Brain pericyte (primary cell): Measurements from ENCODE around the gene HIC1.

Experiments
- DNase-seq: peaks from one replicate; pipeline ENCODE4 v3.0.0-alpha.2; 2012; ENCODE audit warnings: low read depth, low spot score

HIC1 gene

GRCh38 chr17:2047590-2047989, 7.3 kb upstream of the HIC1 start:
- DNase-seq = no peak

GRCh38 chr17:2048805-2049204, 6.1 kb upstream of the HIC1 start:
- no peak for DNase-seq

GRCh38 chr17:2049333-2050299, 5.3 kb upstream of the HIC1 start:
- no peak for DNase-seq

DNA sequence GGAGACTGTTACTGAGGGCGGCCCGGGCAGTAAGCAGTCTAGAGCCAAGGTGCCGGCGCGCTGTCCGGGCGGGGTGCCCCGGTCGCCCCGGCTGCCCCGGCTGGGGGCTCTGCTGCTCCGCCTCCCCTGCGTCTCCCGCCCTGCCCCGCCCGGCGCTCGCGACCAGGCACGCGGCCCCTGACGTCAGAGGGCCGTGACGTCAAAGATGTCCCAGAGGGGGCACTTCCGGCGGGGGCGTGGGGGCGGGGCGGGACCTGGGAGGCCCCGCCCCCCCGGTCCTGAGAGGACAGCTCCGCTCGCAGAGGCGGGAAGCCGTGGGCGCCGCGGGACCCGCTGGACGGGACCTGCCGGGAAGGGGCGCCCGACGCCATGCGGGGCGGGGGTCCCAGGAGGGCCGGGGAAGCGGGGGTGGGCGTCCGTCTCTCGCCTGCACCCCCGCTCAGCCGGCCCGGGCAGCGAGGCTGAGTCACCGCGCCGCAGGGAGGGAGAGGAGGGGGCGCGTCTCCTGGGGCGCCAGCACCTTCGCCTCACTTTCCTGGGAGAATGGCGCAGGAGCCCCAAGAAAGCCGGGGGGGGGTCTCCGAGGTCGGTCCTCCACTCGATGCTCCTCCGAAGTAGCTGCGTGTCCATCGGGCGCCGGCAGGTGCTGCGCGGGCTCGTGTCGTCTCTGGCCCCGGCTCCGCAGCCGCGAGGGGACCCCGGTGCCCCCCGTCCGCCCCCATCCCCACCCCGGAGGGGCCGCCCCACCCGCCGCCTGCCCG, 4.4 kb upstream of the HIC1 start:
- DNase-seq = no peak

- no peak for DNase-seq
Measured at GRCh38 chr17:2051061-2051932, 3.6 kb upstream of the HIC1 start.

- DNase-seq = no peak
Measured at GRCh38 chr17:2051933-2052559, 2.9 kb upstream of the HIC1 start.

GRCh38 chr17:2053380-2054261, 1.3 kb upstream of the HIC1 start:
- DNase-seq = no peak

GRCh38 chr17:2054262-2054511, 716 bp upstream of the HIC1 start:
- DNase-seq = no peak

GRCh38 chr17:2055292-2056205, 646 bp downstream of the HIC1 start:
- DNase-seq = no peak

DNA sequence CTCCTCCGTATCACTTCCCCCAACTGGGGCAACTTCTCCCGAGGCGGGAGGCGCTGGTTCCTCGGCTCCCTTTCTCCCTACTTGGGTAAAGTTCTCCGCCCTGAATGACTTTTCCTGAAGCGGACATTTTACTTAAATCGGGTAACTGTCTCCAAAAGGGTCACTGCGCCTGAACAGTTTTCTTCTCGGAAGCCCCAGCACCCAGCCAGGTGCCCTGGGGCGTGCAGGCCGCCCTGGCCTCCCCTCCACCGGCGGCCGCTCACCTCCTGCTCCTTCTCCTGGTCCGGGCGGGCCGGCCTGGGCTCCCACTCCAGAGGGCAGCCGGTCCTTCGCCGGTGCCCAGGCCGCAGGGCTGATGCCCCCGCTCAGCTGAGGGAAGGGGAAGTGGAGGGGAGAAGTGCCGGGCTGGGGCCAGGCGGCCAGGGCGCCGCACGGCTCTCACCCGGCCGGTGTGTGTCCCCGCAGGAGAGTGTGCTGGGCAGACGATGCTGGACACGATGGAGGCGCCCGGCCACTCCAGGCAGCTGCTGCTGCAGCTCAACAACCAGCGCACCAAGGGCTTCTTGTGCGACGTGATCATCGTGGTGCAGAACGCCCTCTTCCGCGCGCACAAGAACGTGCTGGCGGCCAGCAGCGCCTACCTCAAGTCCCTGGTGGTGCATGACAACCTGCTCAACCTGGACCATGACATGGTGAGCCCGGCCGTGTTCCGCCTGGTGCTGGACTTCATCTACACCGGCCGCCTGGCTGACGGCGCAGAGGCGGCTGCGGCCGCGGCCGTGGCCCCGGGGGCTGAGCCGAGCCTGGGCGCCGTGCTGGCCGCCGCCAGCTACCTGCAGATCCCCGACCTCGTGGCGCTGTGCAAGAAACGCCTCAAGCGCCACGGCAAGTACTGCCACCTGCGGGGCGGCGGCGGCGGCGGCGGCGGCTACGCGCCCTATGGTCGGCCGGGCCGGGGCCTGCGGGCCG, 1.6 kb downstream of the HIC1 start:
- no peak for DNase-seq

DNA sequence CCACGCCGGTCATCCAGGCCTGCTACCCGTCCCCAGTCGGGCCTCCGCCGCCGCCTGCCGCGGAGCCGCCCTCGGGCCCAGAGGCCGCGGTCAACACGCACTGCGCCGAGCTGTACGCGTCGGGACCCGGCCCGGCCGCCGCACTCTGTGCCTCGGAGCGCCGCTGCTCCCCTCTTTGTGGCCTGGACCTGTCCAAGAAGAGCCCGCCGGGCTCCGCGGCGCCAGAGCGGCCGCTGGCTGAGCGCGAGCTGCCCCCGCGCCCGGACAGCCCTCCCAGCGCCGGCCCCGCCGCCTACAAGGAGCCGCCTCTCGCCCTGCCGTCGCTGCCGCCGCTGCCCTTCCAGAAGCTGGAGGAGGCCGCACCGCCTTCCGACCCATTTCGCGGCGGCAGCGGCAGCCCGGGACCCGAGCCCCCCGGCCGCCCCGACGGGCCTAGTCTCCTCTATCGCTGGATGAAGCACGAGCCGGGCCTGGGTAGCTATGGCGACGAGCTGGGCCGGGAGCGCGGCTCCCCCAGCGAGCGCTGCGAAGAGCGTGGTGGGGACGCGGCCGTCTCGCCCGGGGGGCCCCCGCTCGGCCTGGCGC, 2.4 kb downstream of the HIC1 start:
- DNase-seq = no peak

DNA sequence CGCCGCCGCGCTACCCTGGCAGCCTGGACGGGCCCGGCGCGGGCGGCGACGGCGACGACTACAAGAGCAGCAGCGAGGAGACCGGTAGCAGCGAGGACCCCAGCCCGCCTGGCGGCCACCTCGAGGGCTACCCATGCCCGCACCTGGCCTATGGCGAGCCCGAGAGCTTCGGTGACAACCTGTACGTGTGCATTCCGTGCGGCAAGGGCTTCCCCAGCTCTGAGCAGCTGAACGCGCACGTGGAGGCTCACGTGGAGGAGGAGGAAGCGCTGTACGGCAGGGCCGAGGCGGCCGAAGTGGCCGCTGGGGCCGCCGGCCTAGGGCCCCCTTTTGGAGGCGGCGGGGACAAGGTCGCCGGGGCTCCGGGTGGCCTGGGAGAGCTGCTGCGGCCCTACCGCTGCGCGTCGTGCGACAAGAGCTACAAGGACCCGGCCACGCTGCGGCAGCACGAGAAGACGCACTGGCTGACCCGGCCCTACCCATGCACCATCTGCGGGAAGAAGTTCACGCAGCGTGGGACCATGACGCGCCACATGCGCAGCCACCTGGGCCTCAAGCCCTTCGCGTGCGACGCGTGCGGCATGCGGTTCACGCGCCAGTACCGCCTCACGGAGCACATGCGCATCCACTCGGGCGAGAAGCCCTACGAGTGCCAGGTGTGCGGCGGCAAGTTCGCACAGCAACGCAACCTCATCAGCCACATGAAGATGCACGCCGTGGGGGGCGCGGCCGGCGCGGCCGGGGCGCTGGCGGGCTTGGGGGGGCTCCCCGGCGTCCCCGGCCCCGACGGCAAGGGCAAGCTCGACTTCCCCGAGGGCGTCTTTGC, 3.1 kb downstream of the HIC1 start:
- DNase-seq = no peak

DNA sequence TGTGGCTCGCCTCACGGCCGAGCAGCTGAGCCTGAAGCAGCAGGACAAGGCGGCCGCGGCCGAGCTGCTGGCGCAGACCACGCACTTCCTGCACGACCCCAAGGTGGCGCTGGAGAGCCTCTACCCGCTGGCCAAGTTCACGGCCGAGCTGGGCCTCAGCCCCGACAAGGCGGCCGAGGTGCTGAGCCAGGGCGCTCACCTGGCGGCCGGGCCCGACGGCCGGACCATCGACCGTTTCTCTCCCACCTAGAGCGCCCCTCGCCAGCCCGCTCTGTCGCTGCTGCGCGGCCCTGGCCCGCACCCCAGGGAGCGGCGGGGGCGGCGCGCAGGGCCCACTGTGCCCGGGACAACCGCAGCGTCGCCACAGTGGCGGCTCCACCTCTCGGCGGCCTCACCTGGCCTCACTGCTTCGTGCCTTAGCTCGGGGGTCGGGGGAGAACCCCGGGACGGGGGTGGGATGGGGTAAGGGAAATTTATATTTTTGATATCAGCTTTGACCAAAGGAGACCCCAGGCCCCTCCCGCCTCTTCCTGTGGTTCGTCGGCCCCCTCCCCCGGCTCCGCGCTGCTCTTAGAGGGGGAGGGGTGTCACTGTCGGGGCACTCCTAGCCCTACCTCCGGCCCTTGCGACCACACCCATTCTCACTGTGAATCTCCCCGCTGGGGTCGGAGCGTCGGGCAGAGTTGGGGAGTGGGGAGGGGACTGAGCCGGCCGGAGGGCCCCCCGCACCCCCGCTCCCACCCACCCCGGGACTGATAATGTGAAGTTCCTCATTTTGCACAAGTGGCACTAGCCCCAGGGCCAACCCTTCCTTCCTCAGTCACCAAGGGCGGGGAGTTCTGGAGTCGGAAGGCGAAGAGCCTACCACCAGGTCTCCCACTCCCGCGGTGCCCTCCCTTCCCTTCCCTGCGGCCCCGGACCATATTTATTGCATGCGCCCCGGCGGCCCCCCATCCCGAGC, 4.0 kb downstream of the HIC1 start:
- DNase-seq = no peak

- DNase-seq = no peak
Measured at GRCh38 chr17:2059547-2060384, 4.9 kb downstream of the HIC1 start.

DNA sequence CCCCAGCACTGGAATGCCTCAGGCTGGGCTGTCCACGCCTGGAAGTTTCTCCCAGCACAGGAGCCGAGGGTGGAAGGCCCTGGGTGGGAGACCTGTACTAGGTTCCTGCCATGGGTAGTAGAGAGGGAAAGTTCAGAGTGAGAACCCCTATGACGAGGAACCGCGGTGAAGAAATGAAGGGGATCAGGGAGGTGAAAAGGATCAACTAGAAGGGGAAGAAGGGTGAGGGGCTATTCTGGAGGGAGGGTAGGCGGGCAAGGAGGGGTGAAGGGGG, 5.4 kb downstream of the HIC1 start:
- no peak for DNase-seq
